ENCODE measurements around the gene ZSCAN4. TPM values are rescaled to one million over a fixed set of nuclear protein-coding genes. Genes with fewer than 3 reads are reported as not detected.

ZSCAN4 gene
- not detected for total RNA-seq

- 74 to 86% methylated on average over 2 of the region's 2 CpGs for WGBS, 2 donors (ENCODE audit: low coverage in 1 of 2)
- Histone ChIP-seq H3K27ac (no peak within 1 kb of the TSS), H3K27me3 (peaks cover 15% of the 10 kb centered on the region), H3K4me1 (peaks cover 0 to 19% (median 0%) of the 10 kb centered on the region in 3 donors), H3K9me3 (no peaks in the 10 kb centered on the region), H3K4me3 (no peak within 1 kb of the TSS), H3K36me3 (no peaks in the 10 kb centered on the region)
- no peak for TF ChIP-seq POLR2A (IDR thresholded peaks at IDR 0.05)
- TF ChIP-seq POLR2AphosphoS5 (IDR thresholded peaks at IDR 0.05) = no peak
- no peak for TF ChIP-seq CTCF (IDR thresholded peaks at IDR 0.05)
- TF ChIP-seq EP300 (IDR thresholded peaks at IDR 0.05) = no peak
- no peak for ATAC-seq
Measured at GRCh38 chr19:57668635-57669034, at the start of gene ZSCAN4. ZSCAN4 (plus strand) TSS chr19:57668935; CDS start chr19:57676146, 7,211 bp downstream.

- Histone ChIP-seq H3K27me3 (no peaks in the 10 kb centered on the region), H3K27ac (no peak overlapping the region), H3K4me1 (no peaks in the 10 kb centered on the region), H3K9me3 (peaks cover 9 to 100% (median 26%) of the 10 kb centered on the region in 3 donors), H3K36me3 (peaks cover 23 to 93% of the 10 kb centered on the region in 2 donors), H3K4me3 (no peak overlapping the region)
- no peak for TF ChIP-seq EP300 (IDR thresholded peaks at IDR 0.05)
- no peak for TF ChIP-seq POLR2AphosphoS5 (IDR thresholded peaks at IDR 0.05)
- TF ChIP-seq CTCF (IDR thresholded peaks at IDR 0.05) = no peak
- TF ChIP-seq POLR2A (IDR thresholded peaks at IDR 0.05) = no peak
- no peak for ATAC-seq
- WGBS, 2 donors (ENCODE audit: low coverage in 1 of 2) = 90 to 93% methylated on average over 5 to 8 of the region's 10 CpGs
Measured at GRCh38 chr19:57620673-57621348, 47.9 kb upstream of the ZSCAN4 start.

GRCh38 chr19:57623091-57623490 is 45.6 kb upstream of the ZSCAN4 start:
- Histone ChIP-seq H3K4me3 (no peak overlapping the region), H3K27ac (no peak overlapping the region), H3K4me1 (no peaks in the 10 kb centered on the region), H3K27me3 (no peaks in the 10 kb centered on the region), H3K36me3 (peaks cover 23 to 70% of the 10 kb centered on the region in 2 donors), H3K9me3 (peaks cover 9 to 100% (median 17%) of the 10 kb centered on the region in 3 donors)
- no peak for ATAC-seq
- TF ChIP-seq POLR2A (IDR thresholded peaks at IDR 0.05) = no peak
- no peak for TF ChIP-seq POLR2AphosphoS5 (IDR thresholded peaks at IDR 0.05)
- no peak for TF ChIP-seq EP300 (IDR thresholded peaks at IDR 0.05)
- no peak for TF ChIP-seq CTCF (IDR thresholded peaks at IDR 0.05)

- Histone ChIP-seq H3K27ac (peak within 1 kb of the TSS; percentile 70 to 91 (median 88)), H3K4me3 (peak within 1 kb of the TSS; percentile 66 to 88), H3K36me3 (peaks cover 0 to 51% of the 10 kb centered on the region in 2 donors), H3K4me1 (peaks cover 0 to 16% (median 5%) of the 10 kb centered on the region in 3 donors), H3K27me3 (no peaks in the 10 kb centered on the region), H3K9me3 (peaks cover 0 to 49% (median 2%) of the 10 kb centered on the region in 3 donors)
- WGBS, 2 donors (ENCODE audit: low coverage in 1 of 2) = 0% methylated on average over 1 to 9 of the region's 59 CpGs
- TF ChIP-seq POLR2AphosphoS5 (IDR thresholded peaks at IDR 0.05) (peak; percentile 77), CTCF (IDR thresholded peaks at IDR 0.05) (peak in 1 of 4 experiments; percentile 32), EP300 (IDR thresholded peaks at IDR 0.05) (no peak), POLR2A (IDR thresholded peaks at IDR 0.05) (peak in 1 of 2 donors; percentile 22)
- ATAC-seq = peak; percentile 100
Measured at GRCh38 chr19:57632987-57633831, 35.5 kb upstream of the ZSCAN4 start, which contains the start of gene ZNF211. ZNF211 (plus strand) TSS chr19:57633168; CDS start chr19:57633347, 179 bp downstream.
